K562 (cell line): ENCODE results near the gene KATNB1. TPM values are rescaled to one million over a fixed set of nuclear protein-coding genes. Genes with fewer than 3 reads are reported as not detected.
A peak's percentile ranks its signal among the peaks of the same experiment; 100 is the strongest.

Experiments used
- ARID2 ChIP-seq: fragments of 450-650 bp; IDR thresholded peaks from 2 replicates; pipeline ENCODE4 v1.6.1; 2017; ENCODE audit warnings: antibody characterized with exemption, mild to moderate bottlenecking
- CBFA2T3 ChIP-seq: fragments of 450-650 bp; IDR thresholded peaks from 2 replicates; pipeline ENCODE4 v1.6.1; 2017
- CSDE1 ChIP-seq, 2 experiments: fragments of 450-650 bp; IDR thresholded peaks; 2 replicates each; pipeline ENCODE4 v1.6.1; 2016; ENCODE audit warnings: mild to moderate bottlenecking in 1 of 2
- E4F1 ChIP-seq: fragments of 250-450 bp; sonication (Bioruptor Pico); IDR thresholded peaks from 2 replicates; pipeline ENCODE4 v1.5.0; 2021; ENCODE audit warnings: mild to moderate bottlenecking, borderline replicate concordance
- HCFC1 ChIP-seq: IDR thresholded peaks from 2 replicates; pipeline ENCODE4 v1.6.1; 2012; ENCODE audit warnings: low read depth, low read length, improper control_type of control experiment
- HEY1 ChIP-seq: fragments of 250-450 bp; sonication (Bioruptor Pico); IDR thresholded peaks from 2 replicates; pipeline ENCODE4 v1.5.0; 2020; ENCODE audit warnings: mild to moderate bottlenecking, moderate library complexity, borderline replicate concordance
- KAT8 ChIP-seq: fragments of 450-650 bp; IDR thresholded peaks from 2 replicates; pipeline ENCODE4 v1.6.1; 2016; ENCODE audit warnings: low read depth, mild to moderate bottlenecking
- MAFF ChIP-seq: IDR thresholded peaks from 2 replicates; pipeline ENCODE4 v1.6.1; 2012; ENCODE audit warnings: low read length, improper control_type of control experiment
- NFYB ChIP-seq: IDR thresholded peaks from 2 replicates; pipeline ENCODE4 v1.6.1; 2011; ENCODE audit warnings: mild to moderate bottlenecking, moderate library complexity; ENCODE audit not compliant: insufficient read length; ENCODE audit errors: extremely low read depth
- NRF1 ChIP-seq, 2 experiments: fragments of 450-650 bp; IDR thresholded peaks in 1 of 2; conservative IDR thresholded peaks in 1 of 2; 2 replicates each; pipeline ENCODE4 v1.6.1; 2014; ENCODE audit warnings: mild to moderate bottlenecking in 2 of 2
- PTRF ChIP-seq: fragments of 450-650 bp; IDR thresholded peaks from 2 replicates; pipeline ENCODE4 v1.6.1; 2016; ENCODE audit warnings: mild to moderate bottlenecking, missing genetic modification characterization, missing compliant biosample characterization
- SIN3B ChIP-seq: fragments of 450-650 bp; IDR thresholded peaks from 2 replicates; pipeline ENCODE4 v1.6.1; 2017; ENCODE audit warnings: low read depth, mild to moderate bottlenecking, moderate library complexity
- TAF15 ChIP-seq: fragments of 200-400 bp; formaldehyde crosslinking; IDR thresholded peaks from 2 replicates; pipeline ENCODE4 v1.6.1; 2017; ENCODE audit warnings: mild to moderate bottlenecking, low read depth, low read length, moderate library complexity
- ZFX ChIP-seq: sonication (generic); formaldehyde crosslinking; IDR thresholded peaks from 2 replicates; pipeline ENCODE4 v1.8.0; 2022; ENCODE audit warnings: mild to moderate bottlenecking, missing genetic modification reagents, moderate library complexity
- ZNF311 ChIP-seq: fragments of 250-450 bp; sonication (Bioruptor Pico); IDR thresholded peaks from 2 replicates; pipeline ENCODE4 v1.4.0; 2020; ENCODE audit warnings: mild to moderate bottlenecking, moderate library complexity
- ZNF518B ChIP-seq: fragments of 250-450 bp; sonication (Bioruptor Pico); IDR thresholded peaks from 2 replicates; pipeline ENCODE4 v1.5.0; 2021; ENCODE audit warnings: mild to moderate bottlenecking, moderate library complexity
- ZNF592 ChIP-seq: fragments of 450-650 bp; IDR thresholded peaks from 2 replicates; pipeline ENCODE4 v1.6.1; 2017; ENCODE audit warnings: antibody characterized with exemption, mild to moderate bottlenecking
- polyA plus RNA-seq, 8 experiments: library from polyadenylated mRNA; depleted of rRNA in 4 of 8; stranded (reverse) in 5 of 8; unstranded in 3 of 8; fragments of >200 nt; fragmentation: Nextera tagmentation in 2 of 8; fragmentation: Illumina TruSeq in 1 of 8; extraction: Ambion mirVana in 2 of 8; extraction: Trizol in 1 of 8; gene quantifications; 2 replicates each; pipeline versions ENCODE4 v1.2.1 to v1.2.3, GENCODE V29; 2011 to 2014; ENCODE audit warnings: inconsistent platforms in 1 of 8, missing spikeins in 1 of 8
- total RNA-seq, 7 experiments: library from RNA; depleted of rRNA in 6 of 7; stranded (reverse); fragments of >200 nt in 6 of 7; fragmentation: Illumina TruSeq in 2 of 7; extraction: Trizol in 2 of 7; gene quantifications; 2 replicates each; pipeline versions ENCODE4 v1.2.1 to v1.2.3, GENCODE V29; 2011 to 2021; ENCODE audit warnings: low replicate concordance in 1 of 7

KATNB1 gene
- total and polyA plus RNA-seq, 9 of the 15 experiments (the other 6 are each of a cell fraction or from before 2014, with no cell fraction given): 1.2 to 52.6 (median 21.9) TPM

DNA sequence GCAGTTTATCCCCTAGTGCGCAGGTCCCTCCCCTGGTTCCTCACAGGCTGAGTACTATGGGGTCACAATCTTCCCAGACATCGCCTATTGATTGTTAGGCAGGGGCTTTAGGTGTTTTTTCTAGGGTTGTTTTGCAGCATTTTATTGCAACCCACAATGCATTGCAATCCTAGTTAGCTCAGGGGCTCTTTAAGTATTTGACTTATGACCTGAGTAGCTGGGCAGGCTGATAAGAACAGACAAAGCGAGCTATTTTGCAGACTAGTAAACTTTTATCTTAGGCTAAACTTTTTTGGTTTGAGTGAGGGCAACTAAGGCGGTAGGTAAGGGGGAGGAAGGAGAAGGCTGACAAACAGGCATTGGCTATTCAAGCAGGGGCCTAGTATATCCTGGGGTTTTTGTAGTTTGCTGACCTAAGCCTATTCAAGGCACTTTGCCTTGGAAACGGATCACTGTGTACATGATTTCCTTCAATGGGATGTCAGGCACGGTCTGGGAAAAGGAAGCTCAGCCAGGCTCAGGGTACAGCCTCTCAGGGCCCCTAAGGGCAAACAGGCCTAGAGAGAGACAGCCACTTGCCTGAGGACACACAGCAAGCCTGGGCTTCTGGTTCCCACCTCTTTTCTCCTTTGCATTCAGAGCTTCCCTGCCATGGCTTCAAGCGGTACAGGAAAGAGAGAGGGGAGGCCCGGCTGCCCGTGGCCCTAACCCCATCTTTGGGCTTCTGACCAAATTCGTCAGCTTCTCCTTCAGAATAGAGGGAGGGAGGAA, 34.6 kb upstream of the KATNB1 start (continued):
- TF ChIP-seq NFYB: no peak
- TF ChIP-seq MAFF: peak; percentile 45; the same call in 1 of the 2 replicates
- TF ChIP-seq TAF15: no peak
- no peak for TF ChIP-seq ZFX (CRISPR knock-in tag)
- no peak for TF ChIP-seq CSDE1 (IDR thresholded peaks at IDR 0.05)
- TF ChIP-seq E4F1 (CRISPR knock-in tag): no peak
- no peak for TF ChIP-seq PTRF (tag)
- TF ChIP-seq SIN3B: no peak
- no peak for TF ChIP-seq HCFC1
- peak; percentile 41 to 44; a peak in 2 of 4 replicates for TF ChIP-seq NRF1 (conservative IDR thresholded peaks at IDR 0.05 in 1 of 2, IDR thresholded peaks at IDR 0.05 in 1 of 2)
- no peak for TF ChIP-seq ZNF518B (CRISPR knock-in tag)
- peak; percentile 75 for TF ChIP-seq CBFA2T3
- no peak for TF ChIP-seq ZNF311
- TF ChIP-seq ARID2: no peak
- TF ChIP-seq ZNF592: 0 out of 2 replicates have a peak, but pooled peaks have one; percentile 53
- no peak for TF ChIP-seq KAT8
- no peak for TF ChIP-seq HEY1 (CRISPR knock-in tag)
